Loucy (cell line): ENCODE data around the gene HCN2.

ENCODE experiments used
- H2AFZ ChIP-seq: fragments of 200-600 bp; sonication (generic); 2 replicates; pipeline ENCODE4 v1.6.0; 2016; ENCODE audit warnings: antibody characterized with exemption, mild to moderate bottlenecking, low read length, moderate library complexity
- H3F3A ChIP-seq: fragments of 200-600 bp; 2 replicates; pipeline ENCODE4 v1.6.0; 2016; ENCODE audit warnings: antibody characterized with exemption, low read depth, mild to moderate bottlenecking
- H3K27me3 ChIP-seq: fragments of 200-600 bp; sonication (generic); 2 replicates; pipeline ENCODE4 v1.6.1; 2014; ENCODE audit warnings: low read length, mild to moderate bottlenecking; ENCODE audit not compliant: insufficient read depth, poor library complexity, severe bottlenecking
- H3K36me3 ChIP-seq: fragments of 200-600 bp; sonication (generic); 2 replicates; pipeline ENCODE4 v1.6.1; 2016; ENCODE audit warnings: low read length; ENCODE audit not compliant: insufficient read depth
- H3K4me1 ChIP-seq: fragments of 200-600 bp; sonication (generic); 2 replicates; pipeline ENCODE4 v1.5.1; 2014; ENCODE audit warnings: low read length, mild to moderate bottlenecking; ENCODE audit not compliant: insufficient read depth, poor library complexity, severe bottlenecking
- H3K4me2 ChIP-seq: fragments of 200-600 bp; sonication (generic); 2 replicates; pipeline ENCODE4 v1.6.0; 2014; ENCODE audit warnings: antibody characterized with exemption, low read length, low read depth, mild to moderate bottlenecking; ENCODE audit not compliant: poor library complexity, severe bottlenecking
- H3K4me3 ChIP-seq: fragments of 200-600 bp; sonication (generic); 2 replicates; pipeline ENCODE4 v1.5.1; 2014; ENCODE audit warnings: low read length, mild to moderate bottlenecking, mixed read lengths; ENCODE audit not compliant: poor library complexity, severe bottlenecking
- H3K79me2 ChIP-seq: fragments of 200-600 bp; sonication (generic); 2 replicates; pipeline ENCODE4 v1.6.1; 2014; ENCODE audit warnings: low read length; ENCODE audit not compliant: insufficient read depth
- H3K9ac ChIP-seq: fragments of 200-600 bp; sonication (generic); 2 replicates; pipeline ENCODE4 v1.6.0; 2014; ENCODE audit warnings: mild to moderate bottlenecking, low read depth, low read length, moderate library complexity; ENCODE audit not compliant: poor library complexity, severe bottlenecking
- H3K9me2 ChIP-seq: fragments of 200-600 bp; sonication (generic); replicated peaks from 2 replicates; pipeline ENCODE4 v1.6.1; 2016; ENCODE audit warnings: low read depth, low read length, mixed read lengths
- H3K9me3 ChIP-seq: fragments of 200-600 bp; sonication (generic); 2 replicates; pipeline ENCODE4 v1.6.1; 2014; ENCODE audit warnings: mild to moderate bottlenecking, antibody characterized with exemption, low read length, low read depth; ENCODE audit not compliant: insufficient read depth
- H4K20me1 ChIP-seq: fragments of 200-600 bp; sonication (generic); 2 replicates; pipeline ENCODE4 v1.6.0; 2014; ENCODE audit warnings: antibody characterized with exemption, low read length, mild to moderate bottlenecking; ENCODE audit not compliant: insufficient read depth, poor library complexity, severe bottlenecking
- CTCF ChIP-seq: fragments of 200-600 bp; sonication (generic); conservative IDR thresholded peaks from 2 replicates; pipeline ENCODE4 v1.5.1; 2014; ENCODE audit warnings: mild to moderate bottlenecking, antibody characterized with exemption, low read length
- EZH2phosphoT487 ChIP-seq: fragments of 200-600 bp; IDR thresholded peaks from 2 replicates; pipeline ENCODE4 v1.6.1; 2018; ENCODE audit warnings: antibody characterized with exemption, mild to moderate bottlenecking, moderate library complexity, borderline replicate concordance

Gene HCN2

GRCh38 chr19:643736-644135 is 54.1 kb downstream of the HCN2 start:
- Histone ChIP-seq H3F3A (no peaks in the 10 kb centered on the region), H3K36me3 (peaks cover 29% of the 10 kb centered on the region; the same call in 1 of the 2 replicates), H4K20me1 (peaks cover 3% of the 10 kb centered on the region), H3K79me2 (no peaks in the 10 kb centered on the region), H3K9me2 (no peaks in the 10 kb centered on the region), H3K4me1 (no peaks in the 10 kb centered on the region), H3K27me3 (no peaks in the 10 kb centered on the region), H3K9me3 (no peaks in the 10 kb centered on the region), H3K4me3 (no peak overlapping the region), H3K9ac (no peak overlapping the region), H3K4me2 (no peak overlapping the region), H2AFZ (no peak overlapping the region)
- no peak for TF ChIP-seq CTCF
- TF ChIP-seq EZH2phosphoT487: no peak

GRCh38 chr19:644363-644762 is 54.7 kb downstream of the HCN2 start:
- no peaks in the 10 kb centered on the region for H3F3A ChIP-seq
- H3K36me3 ChIP-seq: peaks cover 35% of the 10 kb centered on the region; the same call in 1 of the 2 replicates
- H4K20me1 ChIP-seq: peaks cover 3% of the 10 kb centered on the region
- TF ChIP-seq CTCF: no peak
- TF ChIP-seq EZH2phosphoT487: no peak
- H3K4me2 ChIP-seq: no peak overlapping the region
- no peak overlapping the region for H2AFZ ChIP-seq
- H3K9me2 ChIP-seq: no peaks in the 10 kb centered on the region
- no peak overlapping the region for H3K9ac ChIP-seq
- H3K27me3 ChIP-seq: no peaks in the 10 kb centered on the region
- no peaks in the 10 kb centered on the region for H3K4me1 ChIP-seq
- H3K79me2 ChIP-seq: no peaks in the 10 kb centered on the region
- no peak overlapping the region for H3K4me3 ChIP-seq
- H3K9me3 ChIP-seq: no peaks in the 10 kb centered on the region

- Histone ChIP-seq H2AFZ (no peak overlapping the region), H4K20me1 (peaks cover 3% of the 10 kb centered on the region), H3K36me3 (peaks cover 38% of the 10 kb centered on the region; the same call in 1 of the 2 replicates), H3K79me2 (no peaks in the 10 kb centered on the region), H3K9ac (no peak overlapping the region), H3K4me3 (no peak overlapping the region), H3K9me2 (no peaks in the 10 kb centered on the region), H3K4me1 (no peaks in the 10 kb centered on the region), H3K9me3 (no peaks in the 10 kb centered on the region), H3K4me2 (no peak overlapping the region), H3F3A (no peaks in the 10 kb centered on the region), H3K27me3 (no peaks in the 10 kb centered on the region)
- no peak for TF ChIP-seq CTCF
- TF ChIP-seq EZH2phosphoT487: no peak
Measured at GRCh38 chr19:644789-645188, 55.1 kb downstream of the HCN2 start.
